Stomach (tissue), 9 donors: Measurements from ENCODE around the gene NTNG1. TPM values are rescaled to one million over a fixed set of nuclear protein-coding genes. Genes with fewer than 3 reads are reported as not detected.
"Not testable (repeated sequence)": the region's sequence is repeated elsewhere in the genome, so short reads cannot be mapped to it uniquely, and the experiment has no call there.

Experiments used
- DNase-seq, 2 donors: peaks; one replicate each; pipeline versions ENCODE4 v3.0.0 to v3.0.0-alpha.2; 2013 to 2019
- H3K27ac ChIP-seq, 5 donors: fragments of 200-600 bp in 4 of 5; sonication (generic) in 4 of 5; one replicate each; pipeline ENCODE4 v1.5.1; 2013 to 2019; ENCODE audit warnings: mild to moderate bottlenecking in 1 of 5, moderate library complexity in 1 of 5
- H3K27me3 ChIP-seq, 3 donors: fragments of 200-600 bp; sonication (generic); one replicate each; pipeline ENCODE4 v1.5.1; 2017 to 2019; ENCODE audit warnings: mixed run types in 1 of 3
- H3K36me3 ChIP-seq, 4 donors: fragments of 200-600 bp; sonication (generic); 1 replicate in 3 of 4; 2 replicates in 1 of 4; pipeline ENCODE4 v1.5.1; 2016 to 2019
- H3K4me1 ChIP-seq, 4 donors: fragments of 200-600 bp; sonication (generic); one replicate each; pipeline ENCODE4 v1.5.1; 2016 to 2019
- H3K4me3 ChIP-seq, 4 donors: fragments of 200-600 bp; sonication (generic) in 3 of 4; one replicate each; pipeline ENCODE4 v1.5.1; 2016 to 2019; ENCODE audit warnings: mild to moderate bottlenecking in 1 of 4
- H3K9me3 ChIP-seq, 4 donors: fragments of 200-600 bp; sonication (generic); one replicate each; pipeline ENCODE4 v1.5.1; 2016 to 2019
- CTCF ChIP-seq, 7 experiments: fragments of 450-650 bp in 4 of 7; fragments of 200-600 bp in 3 of 7; sonication (generic) in 3 of 7; IDR thresholded peaks; one replicate each; pipeline ENCODE4 v1.5.1; 2016 to 2019; ENCODE audit warnings: antibody characterized with exemption in 7 of 7, control low read depth in 2 of 7, mild to moderate bottlenecking in 1 of 7
- EP300 ChIP-seq: sonication (generic); formaldehyde crosslinking; IDR thresholded peaks from one replicate; pipeline ENCODE4 v1.6.1; 2017; ENCODE audit warnings: antibody characterized with exemption
- POLR2A ChIP-seq, 4 donors: fragments of 450-650 bp; IDR thresholded peaks; one replicate each; pipeline ENCODE4 v1.6.1; 2016; ENCODE audit warnings: antibody characterized with exemption in 4 of 4, control low read depth in 2 of 4, mild to moderate bottlenecking in 1 of 4, moderate library complexity in 1 of 4
- POLR2AphosphoS5 ChIP-seq, 3 donors: sonication (generic); formaldehyde crosslinking; IDR thresholded peaks; one replicate each; pipeline ENCODE4 v1.6.1; 2016; ENCODE audit warnings: antibody characterized with exemption in 3 of 3
- WGBS, 5 donors: extraction: QIAGEN DNeasy Blood & Tissue Kit in 3 of 5; methylation state at CpG; one replicate each; pipeline versions ENCODE4 v1.1.5 to v1.1.7; 2013 to 2018; 5-methylcytosine and 5-hydroxymethylcytosine counted together
- intact Hi-C: fragments of 100-400 bp; cut with DNase I; formaldehyde crosslinking; loops from one replicate; pipeline ENCODE4 v1.15.1; 2023; ENCODE audit warnings: low total_unique reads
- polyA plus RNA-seq, 3 donors: library from polyadenylated mRNA; stranded (reverse); fragments of 200-250 nt; gene quantifications; one replicate each; pipeline ENCODE4 v1.2.3, GENCODE V29; 2013
- total RNA-seq, 5 donors: library from RNA; depleted of rRNA; stranded (reverse); fragments of >200 nt; gene quantifications; one replicate each; pipeline versions ENCODE4 v1.1.0 to v1.2.3, GENCODE V29; 2014 to 2016
- donor health status: healthy with polysubstance abuse.
- donor health status: Bipolar disorder and iron deficiency.
- donor health status: healthy.

Gene NTNG1
- total and polyA plus RNA-seq, 8 donors = 0.23 to 2.0 (median 0.58) TPM; not detected in 3

DNA sequence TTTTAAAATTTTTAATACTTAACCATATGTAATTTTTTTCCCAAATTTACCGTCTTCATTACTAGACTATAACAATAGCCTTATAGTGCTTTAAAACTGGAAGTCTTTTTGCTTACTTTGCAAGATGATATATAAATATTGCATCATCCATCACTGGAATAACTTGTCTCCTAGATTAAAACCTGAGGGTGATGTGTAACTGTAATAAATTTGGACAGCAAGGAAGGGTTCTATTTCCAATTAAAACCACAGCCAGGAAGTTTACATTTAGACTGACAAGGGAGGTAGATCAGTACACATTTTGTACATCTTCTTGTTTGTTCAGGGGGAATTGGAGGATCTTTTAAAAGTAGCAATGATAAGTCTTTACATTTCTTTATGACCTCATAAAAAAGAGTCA lies 21.9 kb downstream of the NTNG1 start:
- intact Hi-C loops = no loop called here
- no peak for DNase-seq
- no peak for TF ChIP-seq EP300
- TF ChIP-seq POLR2AphosphoS5 (IDR thresholded peaks at IDR 0.05) = no peak
- no peak for TF ChIP-seq POLR2A (IDR thresholded peaks at IDR 0.05)
- no peak for TF ChIP-seq CTCF (IDR thresholded peaks at IDR 0.05)
- Histone ChIP-seq H3K27me3 (no peaks in the 10 kb centered on the region), H3K4me1 (no peaks in the 10 kb centered on the region), H3K9me3 (peaks cover 0 to 10% (median 0%) of the 10 kb centered on the region in 4 donors), H3K36me3 (no peaks in the 10 kb centered on the region), H3K4me3 (no peak overlapping the region), H3K27ac (no peak overlapping the region)
- 66 to 79% (median 70%) methylated on average over 1 of the region's 1 CpG for WGBS, 5 donors

DNA sequence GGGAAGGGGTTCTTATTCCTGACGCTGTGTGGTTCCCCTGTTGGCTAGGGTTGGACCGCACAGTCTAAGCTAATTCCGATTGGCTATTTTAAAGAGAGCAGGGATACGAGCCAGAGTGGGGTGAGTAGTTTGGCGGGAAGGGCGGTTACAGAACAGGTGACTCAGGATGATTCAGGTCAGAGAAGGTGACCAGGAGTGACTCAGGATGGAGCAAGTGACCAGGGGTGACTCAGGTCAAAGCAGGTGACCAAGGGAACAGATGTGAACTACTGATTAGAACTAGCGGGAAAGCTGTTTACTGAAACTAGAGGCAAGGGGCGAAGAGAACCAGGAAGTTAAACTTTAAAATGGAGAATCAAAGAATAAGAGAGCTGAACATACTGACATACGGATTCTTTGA lies 24.1 kb downstream of the NTNG1 start:
- intact Hi-C loops, H3K27me3 ChIP-seq, H3K36me3 ChIP-seq, H3K4me3 ChIP-seq, H3K27ac ChIP-seq, H3K4me1 ChIP-seq, DNase-seq: not testable (repeated sequence)
- 91 to 94% (median 92%) methylated on average over 9 of the region's 9 CpGs for WGBS, 5 donors
- peaks cover 0 to 10% (median 0%) of the 10 kb centered on the region in 4 donors for H3K9me3 ChIP-seq

GRCh38 chr1:107169615-107170014 lies 28.8 kb downstream of the NTNG1 start:
- H3K4me3 ChIP-seq = no peak overlapping the region
- H3K36me3 ChIP-seq = no peaks in the 10 kb centered on the region
- no peak overlapping the region for H3K27ac ChIP-seq
- intact Hi-C loops = no loop called here
- H3K9me3 ChIP-seq = peaks cover 0 to 4% (median 0%) of the 10 kb centered on the region in 4 donors
- no peaks in the 10 kb centered on the region for H3K27me3 ChIP-seq
- no peaks in the 10 kb centered on the region for H3K4me1 ChIP-seq
- WGBS, 5 donors = 64 to 73% (median 71%) methylated on average over 3 of the region's 3 CpGs
- DNase-seq = no peak
- no peak for TF ChIP-seq POLR2AphosphoS5 (IDR thresholded peaks at IDR 0.05)
- TF ChIP-seq CTCF (IDR thresholded peaks at IDR 0.05) = no peak
- no peak for TF ChIP-seq EP300
- no peak for TF ChIP-seq POLR2A (IDR thresholded peaks at IDR 0.05)

- no peaks in the 10 kb centered on the region for H3K27me3 ChIP-seq
- DNase-seq = no peak
- H3K36me3 ChIP-seq = no peaks in the 10 kb centered on the region
- no peaks in the 10 kb centered on the region for H3K4me1 ChIP-seq
- no peak for TF ChIP-seq POLR2A (IDR thresholded peaks at IDR 0.05)
- no peak for TF ChIP-seq POLR2AphosphoS5 (IDR thresholded peaks at IDR 0.05)
- TF ChIP-seq EP300 = no peak
- no peak for TF ChIP-seq CTCF (IDR thresholded peaks at IDR 0.05)
- no peak overlapping the region for H3K4me3 ChIP-seq
- no peaks in the 10 kb centered on the region for H3K9me3 ChIP-seq
- no peak overlapping the region for H3K27ac ChIP-seq
- intact Hi-C loops = no loop called here
- WGBS, 5 donors = 73 to 81% (median 76%) methylated on average over 5 of the region's 5 CpGs
These were observed 30.5 kb downstream of the NTNG1 start for GRCh38 chr1:107171333-107171732.

- Histone ChIP-seq H3K36me3 (no peaks in the 10 kb centered on the region), H3K4me1 (no peaks in the 10 kb centered on the region), H3K27me3 (no peaks in the 10 kb centered on the region), H3K27ac (no peak overlapping the region), H3K9me3 (no peaks in the 10 kb centered on the region), H3K4me3 (no peak overlapping the region)
- DNase-seq = no peak
- no peak for TF ChIP-seq POLR2AphosphoS5 (IDR thresholded peaks at IDR 0.05)
- TF ChIP-seq CTCF (IDR thresholded peaks at IDR 0.05) = no peak
- no peak for TF ChIP-seq EP300
- no peak for TF ChIP-seq POLR2A (IDR thresholded peaks at IDR 0.05)
- intact Hi-C loops = no loop called here
- 70 to 81% (median 76%) methylated on average over 5 of the region's 5 CpGs for WGBS, 5 donors
These were observed 31.8 kb downstream of the NTNG1 start for GRCh38 chr1:107172450-107173170.
